Liver (tissue), 3 donors: Measurements from ENCODE around the gene DNAH10.

Source experiments
- CTCF ChIP-seq: fragments of 150-350 bp; IDR thresholded peaks from 2 replicates; pipeline ENCODE4 v1.5.1; 2017; ENCODE audit warnings: improper control_type of control experiment, low read depth, low read length; ENCODE audit not compliant: missing input control
- GABPA ChIP-seq, 2 donors: IDR thresholded peaks in 1 of 2; conservative IDR thresholded peaks in 1 of 2; 2 replicates each; pipeline ENCODE4 v1.6.1; 2016; ENCODE audit warnings: antibody characterized with exemption in 2 of 2, mild to moderate bottlenecking in 1 of 2, moderate library complexity in 1 of 2
- donor health status: healthy.
- donor health status: healthy.

GRCh38 chr12:123765504-123766035 lies 3.5 kb downstream of the DNAH10 start:
- TF ChIP-seq CTCF: no peak
- TF ChIP-seq GABPA (IDR thresholded peaks at IDR 0.05 in 1 of 2, conservative IDR thresholded peaks at IDR 0.05 in 1 of 2): no peak
